Raji (cell line): ENCODE data around the gene CD300LG.

ENCODE experiments used
- POLR2A ChIP-seq: IDR thresholded peaks from 2 replicates; pipeline ENCODE4 v1.6.1; 2011; ENCODE audit warnings: low read depth, low read length, control low read depth; ENCODE audit not compliant: insufficient read depth

The CD300LG gene

GRCh38 chr17:43846963-43847371, at the start of gene CD300LG:
Gene CD300LG (plus strand): TSS chr17:43847176. CDS start chr17:43847217, 41 bp downstream.
- no peak for TF ChIP-seq POLR2A

GRCh38 chr17:43799047-43799446, 47.9 kb upstream of the CD300LG start:
- TF ChIP-seq POLR2A = no peak

GRCh38 chr17:43800736-43801135, 46.2 kb upstream of the CD300LG start:
- TF ChIP-seq POLR2A = no peak

GRCh38 chr17:43801844-43802243, 45.1 kb upstream of the CD300LG start:
- TF ChIP-seq POLR2A = no peak

- TF ChIP-seq POLR2A = no peak
Observed at GRCh38 chr17:43803758-43804157, 43.2 kb upstream of the CD300LG start.

- no peak for TF ChIP-seq POLR2A
Observed at GRCh38 chr17:43805117-43805516, 41.9 kb upstream of the CD300LG start.

- TF ChIP-seq POLR2A = no peak
Observed at GRCh38 chr17:43808076-43808475, 38.9 kb upstream of the CD300LG start.

- TF ChIP-seq POLR2A = no peak
Observed at GRCh38 chr17:43809121-43809520, 37.9 kb upstream of the CD300LG start.

- no peak for TF ChIP-seq POLR2A
Observed at GRCh38 chr17:43810226-43810715, 36.7 kb upstream of the CD300LG start.

GRCh38 chr17:43810823-43811222, 36.2 kb upstream of the CD300LG start:
- no peak for TF ChIP-seq POLR2A

GRCh38 chr17:43812396-43813265, 34.3 kb upstream of the CD300LG start:
- TF ChIP-seq POLR2A = no peak

- no peak for TF ChIP-seq POLR2A
Observed at GRCh38 chr17:43813386-43813785, 33.6 kb upstream of the CD300LG start.

GRCh38 chr17:43814026-43814425, 33.0 kb upstream of the CD300LG start:
- no peak for TF ChIP-seq POLR2A

- no peak for TF ChIP-seq POLR2A
Observed at GRCh38 chr17:43814714-43815113, 32.3 kb upstream of the CD300LG start.

GRCh38 chr17:43816336-43817320, 30.3 kb upstream of the CD300LG start:
- TF ChIP-seq POLR2A = no peak
